ENCODE measurements around the gene FAN1. TPM values are rescaled to one million over a fixed set of nuclear protein-coding genes. Genes with fewer than 3 reads are reported as not detected.

FAN1 gene
- total and polyA plus RNA-seq, 4 donors: 7.3 to 23.0 (median 11.3) TPM

DNA sequence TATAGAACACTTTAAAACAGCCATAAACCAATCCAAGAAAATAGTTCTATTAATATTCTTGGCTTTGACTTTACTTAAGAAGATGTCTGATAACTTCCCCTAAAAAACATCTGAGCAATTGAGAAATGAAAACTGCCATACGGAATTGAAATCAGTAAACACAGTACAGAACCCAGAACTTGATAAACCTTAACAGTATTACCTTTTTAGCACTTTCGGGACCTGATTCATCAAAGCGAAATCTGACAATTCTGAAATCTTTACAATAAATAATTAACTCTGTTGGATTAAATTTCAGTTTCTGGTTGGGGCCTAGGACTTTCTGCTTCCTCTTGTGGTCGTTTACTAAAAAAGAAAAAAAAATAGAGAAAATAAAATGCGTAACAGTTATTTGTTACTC is 70.4 kb downstream of the FAN1 start:
- Histone ChIP-seq H3K4me3 (no peak overlapping the region), H3K27ac (ENCODE audit: low read depth in 1 of 2, low read length in 1 of 2) (no peak overlapping the region), H3K4me1 (ENCODE audit: control insufficient read depth in 5 of 5, insufficient read depth in 5 of 5, low read length in 5 of 5) (peaks cover 0 to 12% (median 0%) of the 10 kb centered on the region in 5 donors), H3K9me3 (ENCODE audit: control insufficient read depth in 4 of 4, insufficient read depth in 3 of 4, low read length in 3 of 4) (no peaks in the 10 kb centered on the region), H3K9ac (ENCODE audit: insufficient read depth in 1 of 2, low read length in 2 of 2) (no peak overlapping the region), H3K36me3 (ENCODE audit: control insufficient read depth in 4 of 4, insufficient read depth in 4 of 4, low read length in 4 of 4) (peaks cover 4 to 20% (median 8%) of the 10 kb centered on the region in 4 donors), H3K27me3 (ENCODE audit: control insufficient read depth in 3 of 3, insufficient read depth in 3 of 3, low read length in 2 of 3) (no peaks in the 10 kb centered on the region)
- ATAC-seq (ENCODE audit: insufficient read depth, low FRiP score) (no peak), DNase-seq (no peak)
- TF ChIP-seq, protein P1, sequence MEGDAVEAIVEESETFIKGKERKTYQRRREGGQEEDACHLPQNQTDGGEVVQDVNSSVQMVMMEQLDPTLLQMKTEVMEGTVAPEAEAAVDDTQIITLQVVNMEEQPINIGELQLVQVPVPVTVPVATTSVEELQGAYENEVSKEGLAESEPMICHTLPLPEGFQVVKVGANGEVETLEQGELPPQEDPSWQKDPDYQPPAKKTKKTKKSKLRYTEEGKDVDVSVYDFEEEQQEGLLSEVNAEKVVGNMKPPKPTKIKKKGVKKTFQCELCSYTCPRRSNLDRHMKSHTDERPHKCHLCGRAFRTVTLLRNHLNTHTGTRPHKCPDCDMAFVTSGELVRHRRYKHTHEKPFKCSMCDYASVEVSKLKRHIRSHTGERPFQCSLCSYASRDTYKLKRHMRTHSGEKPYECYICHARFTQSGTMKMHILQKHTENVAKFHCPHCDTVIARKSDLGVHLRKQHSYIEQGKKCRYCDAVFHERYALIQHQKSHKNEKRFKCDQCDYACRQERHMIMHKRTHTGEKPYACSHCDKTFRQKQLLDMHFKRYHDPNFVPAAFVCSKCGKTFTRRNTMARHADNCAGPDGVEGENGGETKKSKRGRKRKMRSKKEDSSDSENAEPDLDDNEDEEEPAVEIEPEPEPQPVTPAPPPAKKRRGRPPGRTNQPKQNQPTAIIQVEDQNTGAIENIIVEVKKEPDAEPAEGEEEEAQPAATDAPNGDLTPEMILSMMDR (IDR thresholded peaks at IDR 0.05; ENCODE audit: control extremely low read depth, extremely low read depth): no peak
- 63 to 80% methylated on average over 5 of the region's 5 CpGs for WGBS, 2 donors

DNA sequence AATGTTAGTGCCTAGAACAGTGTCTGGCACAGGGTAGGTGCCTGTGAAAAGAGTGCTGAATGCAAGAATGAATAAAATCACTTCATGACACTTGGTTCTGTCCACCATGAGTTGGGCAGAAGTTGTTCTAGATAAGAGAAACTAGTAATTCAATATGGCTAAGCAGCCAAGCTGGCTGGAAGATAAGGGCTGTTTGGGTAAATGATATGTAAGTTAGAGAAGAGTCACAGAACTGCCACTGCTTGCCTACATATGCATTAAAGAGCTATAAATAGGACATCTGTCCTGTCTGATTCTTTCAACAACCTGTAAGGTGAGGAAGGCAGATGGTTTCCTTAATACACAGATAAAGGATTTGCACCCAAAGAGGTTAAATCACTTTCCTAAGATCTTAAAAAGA is 74.6 kb downstream of the FAN1 start:
- TF ChIP-seq, protein P1 (IDR thresholded peaks at IDR 0.05; ENCODE audit: control extremely low read depth, extremely low read depth): no peak
- DNase-seq (no peak), ATAC-seq (ENCODE audit: insufficient read depth, low FRiP score) (no peak)
- Histone ChIP-seq H3K4me1 (ENCODE audit: control insufficient read depth in 5 of 5, insufficient read depth in 5 of 5, low read length in 5 of 5) (peaks cover 0 to 23% (median 0%) of the 10 kb centered on the region in 5 donors), H3K27me3 (ENCODE audit: control insufficient read depth in 3 of 3, insufficient read depth in 3 of 3, low read length in 2 of 3) (no peaks in the 10 kb centered on the region), H3K36me3 (ENCODE audit: control insufficient read depth in 4 of 4, insufficient read depth in 4 of 4, low read length in 4 of 4) (peaks cover 3 to 15% (median 7%) of the 10 kb centered on the region in 4 donors), H3K4me3 (no peak overlapping the region), H3K27ac (ENCODE audit: low read depth in 1 of 2, low read length in 1 of 2) (no peak overlapping the region), H3K9ac (ENCODE audit: insufficient read depth in 1 of 2, low read length in 2 of 2) (no peak overlapping the region), H3K9me3 (ENCODE audit: control insufficient read depth in 4 of 4, insufficient read depth in 3 of 4, low read length in 3 of 4) (no peaks in the 10 kb centered on the region)

DNA sequence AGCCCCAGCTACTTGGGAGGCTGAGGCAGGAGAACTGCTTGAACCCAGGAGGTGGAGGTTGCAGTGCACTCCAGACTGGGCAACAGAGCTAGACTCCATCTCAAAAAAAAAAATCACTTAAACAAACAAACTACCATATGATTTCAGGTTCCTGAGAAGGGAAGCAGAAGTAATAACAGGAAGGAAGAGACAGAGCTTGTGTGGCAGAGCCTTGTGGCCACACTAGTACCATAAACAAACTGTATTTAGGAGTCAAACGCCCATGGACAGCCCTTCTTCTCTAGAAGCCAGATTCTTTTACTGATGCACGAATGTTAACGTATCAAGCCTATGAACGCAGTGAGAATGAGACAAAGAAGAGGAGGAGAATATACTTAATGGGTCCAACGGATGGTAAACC is 75.7 kb downstream of the FAN1 start:
- peak; percentile 53 for ATAC-seq (ENCODE audit: insufficient read depth, low FRiP score)
- Histone ChIP-seq H3K4me1 (ENCODE audit: control insufficient read depth in 5 of 5, insufficient read depth in 5 of 5, low read length in 5 of 5) (peaks cover 0 to 26% (median 2%) of the 10 kb centered on the region in 5 donors), H3K36me3 (ENCODE audit: control insufficient read depth in 4 of 4, insufficient read depth in 4 of 4, low read length in 4 of 4) (peaks cover 0 to 9% (median 6%) of the 10 kb centered on the region in 4 donors)

More for the DNA sequence above, 75.7 kb downstream of the FAN1 start:
- 60 to 76% methylated on average over 5 of the region's 5 CpGs for WGBS, 2 donors
- no peaks in the 10 kb centered on the region for H3K9me3 ChIP-seq (ENCODE audit: control insufficient read depth in 4 of 4, insufficient read depth in 3 of 4, low read length in 3 of 4)
- no peak overlapping the region for H3K27ac ChIP-seq (ENCODE audit: low read depth in 1 of 2, low read length in 1 of 2)
- no peak overlapping the region for H3K4me3 ChIP-seq
- DNase-seq: no peak
- no peaks in the 10 kb centered on the region for H3K27me3 ChIP-seq (ENCODE audit: control insufficient read depth in 3 of 3, insufficient read depth in 3 of 3, low read length in 2 of 3)
- TF ChIP-seq, protein P1 (IDR thresholded peaks at IDR 0.05; ENCODE audit: control extremely low read depth, extremely low read depth): no peak
- no peak overlapping the region for H3K9ac ChIP-seq (ENCODE audit: insufficient read depth in 1 of 2, low read length in 2 of 2)
